Stimulated activated CD4-positive, alpha-beta T cell treated with anti-CD3 and anti-CD28 coated beads, TNF-alpha, amount 100 ng/mL, for 48 hours (primary cell): ENCODE data around the gene COL1A2.

Source experiments
- DNase-seq, 3 donors: peaks; one replicate each; pipeline ENCODE4 v3.0.0-alpha.2; 2020; ENCODE audit warnings: low read depth in 3 of 3

Gene COL1A2

DNA sequence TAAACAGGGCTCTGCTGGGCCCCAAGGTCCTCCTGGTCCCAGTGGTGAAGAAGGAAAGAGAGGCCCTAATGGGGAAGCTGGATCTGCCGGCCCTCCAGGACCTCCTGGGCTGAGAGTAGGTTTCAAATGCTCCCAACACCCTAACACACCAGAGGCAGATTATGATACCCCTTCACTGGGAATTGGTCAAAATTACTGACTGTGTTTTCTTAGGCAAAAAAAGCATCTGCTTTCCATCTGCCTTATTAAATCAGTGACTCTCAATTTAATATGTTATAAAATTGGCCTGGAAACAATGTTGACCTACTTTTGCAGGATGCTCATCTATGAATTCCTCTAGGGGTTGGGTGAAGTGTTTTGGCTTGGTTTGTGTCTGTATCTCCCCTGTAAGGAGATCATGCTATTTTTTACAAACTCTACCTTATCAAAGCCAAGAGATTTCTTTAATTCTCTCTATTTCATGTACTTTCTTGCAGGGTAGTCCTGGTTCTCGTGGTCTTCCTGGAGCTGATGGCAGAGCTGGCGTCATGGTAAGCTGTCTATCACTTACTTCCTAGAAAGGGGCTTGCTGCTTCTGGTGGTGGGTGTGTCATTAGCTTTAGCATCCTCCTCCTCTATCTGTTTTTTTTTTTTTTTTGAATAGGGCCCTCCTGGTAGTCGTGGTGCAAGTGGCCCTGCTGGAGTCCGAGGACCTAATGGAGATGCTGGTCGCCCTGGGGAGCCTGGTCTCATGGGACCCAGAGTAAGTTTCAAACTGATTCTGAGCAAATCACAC, 15.9 kb downstream of the COL1A2 start:
- DNase-seq = no peak

DNA sequence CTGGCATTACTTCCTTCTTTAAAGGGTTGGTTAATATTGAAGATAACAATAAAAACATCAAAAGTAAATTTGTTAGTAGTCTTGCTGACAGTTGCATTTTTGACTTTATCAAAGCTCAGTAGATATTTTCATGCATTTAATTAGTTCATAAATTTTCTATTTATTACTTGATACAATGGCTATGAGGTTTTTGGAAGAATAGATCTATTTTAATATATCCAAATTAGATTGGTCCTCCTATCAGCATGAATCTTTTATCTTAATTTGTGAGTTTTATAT, 16.4 kb downstream of the COL1A2 start:
- DNase-seq = no peak

- no peak for DNase-seq
Measured at GRCh38 chr7:94412762-94413322, 18.1 kb downstream of the COL1A2 start.

- DNase-seq = no peak
Measured at GRCh38 chr7:94414481-94414880, 19.8 kb downstream of the COL1A2 start.

DNA sequence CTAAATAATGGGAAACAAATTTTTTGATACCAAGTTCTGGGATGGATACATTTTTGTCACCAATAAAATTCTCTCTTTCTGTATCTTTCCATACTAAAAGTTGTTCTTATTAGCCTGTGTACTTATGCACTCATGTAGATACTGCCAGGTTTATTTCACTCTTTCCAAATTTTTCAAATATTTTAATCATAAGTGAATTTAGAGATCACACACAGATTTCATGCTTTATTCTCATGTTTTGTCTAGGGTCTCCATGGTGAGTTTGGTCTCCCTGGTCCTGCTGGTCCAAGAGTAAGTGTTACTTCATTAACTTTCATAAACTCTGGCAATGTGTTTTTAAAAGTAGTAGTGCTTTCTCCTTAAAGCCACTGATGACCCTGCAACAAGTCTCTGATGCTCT, 20.3 kb downstream of the COL1A2 start:
- DNase-seq = no peak

DNA sequence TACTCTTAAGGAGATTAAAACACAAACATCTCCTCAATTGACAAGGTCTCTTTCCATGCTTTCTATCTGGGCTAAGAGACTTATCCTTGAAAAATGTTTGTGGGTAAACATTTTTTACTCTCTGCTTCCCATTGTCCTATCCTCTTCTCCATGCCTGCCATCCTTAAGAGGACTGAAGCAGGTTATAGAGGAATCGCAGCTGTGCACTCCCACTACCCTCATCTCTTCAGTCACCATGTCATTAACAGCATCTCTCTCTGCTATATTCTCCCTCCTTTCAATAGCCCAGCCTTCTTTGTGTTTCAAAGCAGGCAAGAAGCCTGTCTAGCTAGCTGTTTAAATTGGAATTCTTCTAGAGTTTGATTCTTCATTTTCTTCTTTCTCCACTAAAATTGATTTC, 22.6 kb downstream of the COL1A2 start:
- no peak for DNase-seq

DNA sequence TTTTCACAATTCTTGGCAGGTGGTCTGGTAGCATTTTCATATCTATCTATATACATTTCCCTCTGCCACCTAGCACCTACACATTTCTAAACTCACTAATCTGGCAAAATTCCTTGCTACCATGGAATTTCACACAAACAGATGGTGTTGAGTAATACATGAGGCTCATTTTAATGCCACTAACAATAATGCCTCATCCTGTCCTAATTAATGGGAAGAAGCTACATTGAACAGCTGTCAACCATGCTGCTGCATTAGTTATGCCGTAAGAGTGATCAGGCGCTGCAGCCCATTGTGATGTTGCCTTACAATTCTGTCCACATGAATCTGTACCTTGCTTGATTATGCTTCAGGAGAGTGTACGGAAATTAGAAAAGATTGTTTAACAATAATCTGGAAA, 23.2 kb downstream of the COL1A2 start:
- no peak for DNase-seq

DNA sequence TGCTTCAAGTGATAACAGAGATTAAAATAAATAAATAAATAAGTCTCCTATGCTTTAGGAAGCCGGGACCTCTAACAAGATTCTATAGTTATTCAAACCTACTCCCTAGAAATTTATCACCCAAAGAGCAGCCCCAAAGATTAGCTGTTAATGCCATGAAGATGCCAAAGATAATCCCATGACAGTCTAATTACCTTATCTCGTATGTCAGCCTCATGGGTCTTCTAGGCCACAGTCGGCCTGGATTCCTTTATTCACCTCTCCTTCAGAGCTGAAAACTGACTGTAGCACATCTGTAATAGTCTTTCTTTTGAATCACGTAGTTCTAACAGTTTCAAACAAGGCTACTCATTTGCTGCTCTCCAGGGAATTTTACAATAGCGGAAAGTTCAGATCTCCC, 24.2 kb downstream of the COL1A2 start:
- no peak for DNase-seq

DNA sequence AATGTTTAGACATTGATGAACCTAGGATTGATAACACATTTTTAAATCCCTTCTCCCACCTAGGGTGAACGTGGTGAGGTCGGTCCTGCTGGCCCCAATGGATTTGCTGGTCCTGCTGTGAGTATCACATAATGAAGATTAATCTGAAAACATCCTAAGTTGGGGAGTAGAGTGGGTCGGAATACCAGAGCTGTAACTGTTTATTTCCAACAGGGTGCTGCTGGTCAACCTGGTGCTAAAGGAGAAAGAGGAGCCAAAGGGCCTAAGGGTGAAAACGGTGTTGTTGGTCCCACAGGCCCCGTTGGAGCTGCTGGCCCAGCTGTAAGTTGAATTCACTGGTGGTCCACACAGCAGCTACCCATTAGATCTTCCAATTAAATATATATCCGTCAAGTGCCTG, 25.6 kb downstream of the COL1A2 start:
- DNase-seq = no peak

- no peak for DNase-seq
Measured at GRCh38 chr7:94421681-94422080, 27.0 kb downstream of the COL1A2 start.

GRCh38 chr7:94422136-94422535, 27.4 kb downstream of the COL1A2 start:
- no peak for DNase-seq

DNA sequence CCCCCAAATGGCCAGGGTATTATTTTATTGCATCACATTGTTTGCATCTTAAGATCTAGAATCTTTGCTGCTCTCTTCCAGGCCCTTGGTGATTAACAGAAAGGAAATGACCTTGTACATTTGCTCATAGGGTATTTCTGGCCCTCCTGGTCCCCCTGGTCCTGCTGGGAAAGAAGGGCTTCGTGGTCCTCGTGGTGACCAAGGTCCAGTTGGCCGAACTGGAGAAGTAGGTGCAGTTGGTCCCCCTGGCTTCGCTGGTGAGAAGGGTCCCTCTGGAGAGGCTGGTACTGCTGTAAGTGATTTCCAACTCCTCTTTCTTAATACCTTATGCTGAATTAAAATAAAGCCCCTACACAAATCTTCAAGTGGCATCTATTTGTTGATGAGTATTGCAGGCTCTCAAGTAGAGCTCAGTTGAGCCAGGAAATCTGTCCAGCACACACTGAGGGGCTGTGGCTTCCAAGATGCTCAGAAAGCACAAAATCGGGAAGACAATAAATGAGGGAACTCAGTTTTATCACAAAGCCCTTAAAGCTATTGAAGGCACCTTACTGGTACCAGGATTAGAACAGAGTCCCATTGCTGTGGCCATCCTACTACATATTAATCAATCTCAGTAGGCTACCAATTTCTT, 28.2 kb downstream of the COL1A2 start:
- no peak for DNase-seq

- no peak for DNase-seq
Measured at GRCh38 chr7:94423863-94424735, 29.4 kb downstream of the COL1A2 start.

DNA sequence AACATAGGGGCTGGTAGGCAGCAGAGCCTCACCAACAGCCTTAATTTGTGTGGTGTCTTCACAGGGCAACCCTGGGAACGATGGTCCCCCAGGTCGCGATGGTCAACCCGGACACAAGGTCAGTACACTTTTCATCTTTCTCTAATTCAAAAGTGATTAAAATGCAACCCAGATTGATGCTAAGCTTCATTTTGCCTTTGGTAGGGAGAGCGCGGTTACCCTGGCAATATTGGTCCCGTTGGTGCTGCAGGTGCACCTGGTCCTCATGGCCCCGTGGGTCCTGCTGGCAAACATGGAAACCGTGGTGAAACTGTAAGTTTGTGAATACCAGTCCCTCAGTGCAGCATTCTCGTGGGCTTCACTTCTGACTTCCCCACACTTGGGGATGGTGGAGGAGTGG, 30.9 kb downstream of the COL1A2 start:
- no peak for DNase-seq

- no peak for DNase-seq
Measured at GRCh38 chr7:94426980-94427875, 32.5 kb downstream of the COL1A2 start.

DNA sequence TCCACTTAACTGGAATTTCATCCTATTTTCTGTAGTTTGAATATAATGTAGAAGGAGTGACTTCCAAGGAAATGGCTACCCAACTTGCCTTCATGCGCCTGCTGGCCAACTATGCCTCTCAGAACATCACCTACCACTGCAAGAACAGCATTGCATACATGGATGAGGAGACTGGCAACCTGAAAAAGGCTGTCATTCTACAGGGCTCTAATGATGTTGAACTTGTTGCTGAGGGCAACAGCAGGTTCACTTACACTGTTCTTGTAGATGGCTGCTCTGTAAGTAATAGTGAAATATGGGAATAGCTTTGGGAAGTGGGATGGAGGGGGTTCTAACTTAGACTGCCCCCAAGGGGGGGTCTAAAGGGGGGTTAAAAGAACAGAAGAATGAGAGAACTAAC, 34.5 kb downstream of the COL1A2 start:
- no peak for DNase-seq

DNA sequence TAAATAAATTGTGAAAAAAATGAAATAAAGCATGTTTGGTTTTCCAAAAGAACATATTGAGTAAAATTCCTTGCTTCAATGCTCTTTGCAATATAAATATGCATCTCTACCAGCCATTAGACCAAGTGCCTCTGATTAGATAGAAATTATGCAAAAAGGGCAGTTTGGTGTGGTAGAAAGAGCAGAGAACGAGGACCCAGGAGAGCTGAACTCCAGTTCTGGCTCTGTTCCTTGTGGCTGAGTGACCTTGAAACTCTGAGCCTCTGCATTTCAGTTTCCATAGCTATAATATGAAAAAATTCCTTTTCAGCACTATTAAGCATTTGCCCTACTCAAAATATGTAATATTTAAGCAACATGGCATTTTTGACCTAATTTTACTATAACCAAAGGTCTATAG, 36.5 kb downstream of the COL1A2 start:
- DNase-seq = no peak

DNA sequence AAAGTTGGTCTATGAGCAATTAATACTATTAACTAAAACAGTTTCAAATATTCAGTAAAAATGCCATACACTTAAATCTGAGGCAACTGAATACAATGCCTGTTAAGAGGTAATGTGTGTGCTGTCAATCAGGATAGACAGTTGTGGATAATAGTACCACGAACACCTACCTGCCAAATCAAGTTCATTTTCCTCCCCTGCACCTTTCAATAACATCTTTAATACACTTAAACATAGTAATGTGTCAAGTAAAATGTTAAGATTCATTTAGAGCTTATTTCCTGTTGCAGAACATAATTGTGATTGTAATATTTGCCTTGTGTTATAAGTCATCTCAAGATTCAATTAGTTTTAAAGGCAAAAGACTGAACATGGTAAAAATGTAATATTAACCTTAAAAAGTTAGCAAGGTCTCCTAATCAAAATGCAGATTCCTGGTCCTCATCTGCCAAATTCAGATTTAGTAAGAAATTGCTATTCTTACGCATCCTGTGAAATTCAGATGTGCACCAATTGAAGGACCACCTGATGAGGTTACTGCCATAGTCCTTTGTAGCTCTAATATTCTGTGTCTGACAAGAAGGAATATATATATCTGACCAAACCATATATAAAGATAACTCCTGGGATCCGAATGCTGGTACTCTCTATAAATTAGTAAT, 37.1 kb downstream of the COL1A2 start:
- DNase-seq = no peak

DNA sequence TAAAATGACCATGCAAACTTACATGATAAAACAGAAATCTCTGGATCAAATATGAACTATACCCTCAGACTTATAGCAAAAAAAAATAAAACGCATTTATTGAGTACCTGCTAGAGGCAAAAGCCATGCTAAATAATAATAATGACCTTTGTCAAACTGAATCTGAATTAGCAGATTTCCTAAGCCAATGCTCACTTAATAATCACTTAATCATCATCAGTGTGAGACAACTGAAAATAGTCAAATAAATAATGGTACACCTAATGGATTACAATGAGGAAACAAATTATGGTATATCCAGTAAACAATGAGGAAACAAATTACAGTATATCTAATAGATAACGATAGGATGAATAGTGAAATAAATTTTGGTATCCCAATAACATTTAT, 37.6 kb downstream of the COL1A2 start:
- DNase-seq = no peak

DNA sequence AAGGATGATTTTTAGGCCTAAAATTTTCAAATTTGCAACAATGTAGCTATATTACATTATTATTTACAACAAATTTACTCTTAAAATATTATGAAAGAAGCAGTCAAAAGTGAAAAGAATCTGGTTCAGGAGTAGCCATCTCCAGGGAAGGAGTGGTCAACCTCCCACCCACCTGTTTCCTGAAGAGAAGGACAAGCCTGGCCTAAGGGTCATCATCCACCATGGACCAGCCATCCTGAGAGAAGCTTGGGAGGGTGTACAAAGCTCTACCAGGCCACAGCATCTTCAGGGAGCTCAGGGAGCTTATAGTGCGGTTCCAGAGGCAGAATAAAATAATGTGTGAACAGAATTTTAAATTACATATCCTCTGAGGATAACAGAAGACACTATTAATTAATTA, 38.1 kb downstream of the COL1A2 start:
- no peak for DNase-seq

- DNase-seq = no peak
Measured at GRCh38 chr7:94433224-94433623, 38.5 kb downstream of the COL1A2 start.
